ENCODE results near the gene SSH3. TPM values are rescaled to one million over a fixed set of nuclear protein-coding genes. Genes with fewer than 3 reads are reported as not detected.

The SSH3 gene
- total RNA-seq, 3 donors from 2014 or later = 55.8 to 87.0 (median 57.6) TPM

DNA sequence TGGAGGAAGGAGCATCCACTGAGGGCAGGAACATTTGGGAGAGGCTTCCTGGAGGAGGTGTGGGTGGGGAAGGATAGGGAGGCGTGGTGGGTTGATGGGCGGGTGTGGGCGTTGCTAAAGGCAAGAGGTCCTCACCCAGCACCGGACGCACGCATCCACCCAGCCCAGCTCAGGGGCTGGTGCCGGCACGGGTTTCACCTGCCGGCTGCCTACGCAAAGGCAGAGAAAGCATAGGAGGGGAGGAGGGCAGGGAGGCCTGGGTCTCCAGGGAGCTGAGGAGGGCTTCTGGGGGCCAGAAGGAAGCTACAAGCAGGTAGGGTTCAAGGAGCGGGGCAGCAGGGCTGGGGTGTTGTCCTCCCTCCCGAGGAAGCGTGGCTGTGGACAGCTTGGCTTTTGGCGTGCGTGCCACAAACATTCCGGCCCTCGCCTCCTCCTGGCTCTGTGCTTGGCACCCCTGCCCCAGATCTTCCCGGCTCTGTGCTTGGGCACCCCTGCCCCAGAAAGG is 7.8 kb downstream of the SSH3 start:
- DNase-seq (no peak), ATAC-seq (no peak)
- intact Hi-C loops (cut with DNase I, micrococcal nuclease) = no loop called here
- TF ChIP-seq, protein P1, sequence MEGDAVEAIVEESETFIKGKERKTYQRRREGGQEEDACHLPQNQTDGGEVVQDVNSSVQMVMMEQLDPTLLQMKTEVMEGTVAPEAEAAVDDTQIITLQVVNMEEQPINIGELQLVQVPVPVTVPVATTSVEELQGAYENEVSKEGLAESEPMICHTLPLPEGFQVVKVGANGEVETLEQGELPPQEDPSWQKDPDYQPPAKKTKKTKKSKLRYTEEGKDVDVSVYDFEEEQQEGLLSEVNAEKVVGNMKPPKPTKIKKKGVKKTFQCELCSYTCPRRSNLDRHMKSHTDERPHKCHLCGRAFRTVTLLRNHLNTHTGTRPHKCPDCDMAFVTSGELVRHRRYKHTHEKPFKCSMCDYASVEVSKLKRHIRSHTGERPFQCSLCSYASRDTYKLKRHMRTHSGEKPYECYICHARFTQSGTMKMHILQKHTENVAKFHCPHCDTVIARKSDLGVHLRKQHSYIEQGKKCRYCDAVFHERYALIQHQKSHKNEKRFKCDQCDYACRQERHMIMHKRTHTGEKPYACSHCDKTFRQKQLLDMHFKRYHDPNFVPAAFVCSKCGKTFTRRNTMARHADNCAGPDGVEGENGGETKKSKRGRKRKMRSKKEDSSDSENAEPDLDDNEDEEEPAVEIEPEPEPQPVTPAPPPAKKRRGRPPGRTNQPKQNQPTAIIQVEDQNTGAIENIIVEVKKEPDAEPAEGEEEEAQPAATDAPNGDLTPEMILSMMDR (IDR thresholded peaks at IDR 0.05) = no peak
- peaks cover 11% of the 10 kb centered on the region for H3K4me1 ChIP-seq (ENCODE audit: low read depth)
- no peak overlapping the region for H3K4me3 ChIP-seq
- H3K9me3 ChIP-seq = no peaks in the 10 kb centered on the region
- no peaks in the 10 kb centered on the region for H3K36me3 ChIP-seq (ENCODE audit: low read depth)

DNA sequence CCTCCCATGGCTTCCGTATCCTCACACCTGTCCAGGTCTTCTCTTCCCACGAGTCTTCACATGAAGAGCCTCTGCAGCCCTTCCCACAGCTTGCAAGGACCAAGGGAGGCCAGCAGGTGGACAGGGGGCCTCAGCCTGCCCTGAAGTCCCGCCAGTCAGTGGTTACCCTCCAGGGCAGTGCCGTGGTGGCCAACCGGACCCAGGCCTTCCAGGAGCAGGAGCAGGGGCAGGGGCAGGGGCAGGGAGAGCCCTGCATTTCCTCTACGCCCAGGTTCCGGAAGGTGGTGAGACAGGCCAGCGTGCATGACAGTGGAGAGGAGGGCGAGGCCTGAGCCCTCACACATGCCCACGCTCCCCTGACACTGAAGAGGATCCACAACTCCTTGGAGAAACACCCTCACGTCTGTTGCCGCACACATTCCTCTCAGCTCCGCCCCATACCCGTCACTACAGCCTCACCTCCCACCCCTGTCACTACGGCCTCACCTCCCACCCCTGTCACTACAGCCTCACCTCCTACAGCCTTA is 8.3 kb downstream of the SSH3 start:
- no peaks in the 10 kb centered on the region for H3K36me3 ChIP-seq (ENCODE audit: low read depth)
- peak; percentile 11 for ATAC-seq
- intact Hi-C loops (cut with DNase I, micrococcal nuclease) = no loop called here

DNA sequence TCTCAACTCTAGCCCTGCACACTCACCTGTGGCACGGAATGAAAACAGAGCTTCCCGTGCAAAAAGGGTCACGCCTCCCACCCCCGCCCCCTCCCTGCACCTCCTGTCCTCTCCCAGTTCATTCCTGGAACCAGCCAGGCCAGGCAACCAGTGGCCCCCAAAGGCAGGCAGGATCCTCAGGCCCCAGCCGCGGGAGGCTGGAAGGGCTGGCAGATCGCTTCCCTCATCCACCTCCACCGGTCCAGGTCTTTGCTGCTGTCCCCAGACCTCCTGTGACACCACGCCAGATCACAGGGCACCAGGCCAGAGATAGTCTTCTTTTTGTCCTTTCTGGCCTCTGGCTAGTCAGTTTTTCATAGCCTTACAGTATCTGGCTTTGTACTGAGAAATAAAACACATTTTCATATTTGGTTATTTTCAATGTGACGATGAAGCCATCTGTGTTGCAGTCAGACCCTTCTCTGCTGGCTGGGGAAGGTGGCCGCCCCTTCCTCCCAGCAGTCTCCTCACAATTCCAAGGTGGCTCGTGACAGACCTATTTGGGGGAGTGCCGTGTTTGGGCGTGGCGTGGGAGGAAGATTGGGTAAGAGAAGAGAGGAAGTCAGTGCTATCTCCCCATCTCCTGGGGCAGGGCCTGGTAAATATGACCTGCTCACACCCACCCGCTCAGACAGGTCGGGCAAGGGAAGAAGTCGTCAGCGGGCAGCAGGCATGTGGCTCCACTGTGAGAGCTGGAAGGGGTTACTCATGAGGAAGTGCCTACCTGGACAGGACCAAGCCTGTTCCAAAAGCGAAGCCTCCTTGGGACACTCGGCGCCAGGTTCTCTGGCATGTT is 9.1 kb downstream of the SSH3 start:
- ATAC-seq = peak; percentile 74
- DNase-seq = peak; percentile 85 to 89 (median 87)
- no peaks in the 10 kb centered on the region for H3K9me3 ChIP-seq
- no peaks in the 10 kb centered on the region for H3K36me3 ChIP-seq (ENCODE audit: low read depth)
- TF ChIP-seq, protein P1 (IDR thresholded peaks at IDR 0.05) = no peak
- H3K4me1 ChIP-seq (ENCODE audit: low read depth) = peaks cover 11% of the 10 kb centered on the region
- intact Hi-C loops (cut with DNase I, micrococcal nuclease) = no loop called here
- no peak overlapping the region for H3K4me3 ChIP-seq

More for the DNA sequence above, 8.3 kb downstream of the SSH3 start:
- no peak for DNase-seq
- Histone ChIP-seq H3K9me3 (no peaks in the 10 kb centered on the region), H3K4me1 (ENCODE audit: low read depth) (peaks cover 11% of the 10 kb centered on the region), H3K4me3 (no peak overlapping the region)
- TF ChIP-seq, protein P1 (IDR thresholded peaks at IDR 0.05) = no peak

DNA sequence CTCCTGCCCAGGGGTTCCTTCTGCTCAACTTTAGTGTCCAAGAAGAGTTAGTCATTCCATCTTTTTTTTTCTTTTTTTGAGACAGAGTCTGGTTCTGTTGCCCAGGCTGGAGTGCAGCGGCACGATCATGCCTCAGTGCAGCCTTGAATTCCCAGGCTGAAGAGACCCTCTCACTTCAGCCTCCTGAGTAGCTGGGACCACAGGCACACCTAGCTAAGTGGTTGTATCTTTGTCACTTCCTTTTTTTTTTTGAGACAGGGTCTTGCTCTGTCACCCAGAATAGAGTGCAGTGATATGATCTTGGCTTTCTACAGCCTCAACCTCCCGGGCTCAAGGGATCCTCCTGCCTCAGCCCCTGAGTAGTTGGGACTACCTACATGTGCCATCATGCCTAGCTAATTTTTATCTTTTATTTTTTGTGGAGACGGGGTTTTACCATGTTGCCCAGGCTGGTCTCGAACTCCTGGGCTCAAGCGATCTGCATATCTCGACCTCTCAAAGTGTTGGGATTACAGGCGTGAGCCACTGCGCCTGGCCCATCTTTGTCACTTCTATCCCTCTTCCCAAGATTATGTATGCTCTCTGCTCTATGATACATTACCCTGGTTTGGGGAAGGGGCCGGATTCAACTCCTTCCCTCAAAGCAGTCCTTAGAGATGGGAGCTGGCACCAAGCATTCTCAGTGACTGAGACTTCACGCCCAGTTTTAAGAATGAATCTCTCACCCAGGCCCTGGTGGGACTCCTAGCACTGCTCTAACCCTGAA is 10.0 kb downstream of the SSH3 start:
- intact Hi-C loops (cut with DNase I, micrococcal nuclease) = no loop called here
- H3K36me3 ChIP-seq (ENCODE audit: low read depth) = no peaks in the 10 kb centered on the region
- TF ChIP-seq, protein P1 (IDR thresholded peaks at IDR 0.05) = no peak
- no peak overlapping the region for H3K4me3 ChIP-seq
- H3K9me3 ChIP-seq = no peaks in the 10 kb centered on the region
- ATAC-seq (no peak), DNase-seq (no peak)
- H3K4me1 ChIP-seq (ENCODE audit: low read depth) = peaks cover 11% of the 10 kb centered on the region

DNA sequence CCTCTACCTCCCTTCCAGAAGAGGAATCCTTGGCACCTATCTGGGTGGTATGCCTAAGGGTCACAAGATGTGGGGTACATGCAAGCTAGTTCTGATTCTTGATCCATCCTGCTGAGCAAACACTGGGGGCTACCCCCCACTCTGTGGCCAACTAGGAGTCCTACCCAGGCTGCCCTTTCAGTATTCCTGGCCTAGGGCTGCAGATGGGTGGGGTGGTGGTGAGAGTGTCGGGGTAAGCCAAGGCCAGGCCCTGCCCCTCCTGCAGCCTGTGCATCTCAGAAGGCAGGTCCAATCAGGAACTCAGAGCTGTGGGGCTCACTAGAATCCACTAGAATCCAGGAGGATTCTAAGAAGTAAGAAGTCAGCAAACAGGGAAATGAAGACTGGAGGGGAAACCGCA is 10.9 kb downstream of the SSH3 start:
- Histone ChIP-seq H3K9me3 (no peaks in the 10 kb centered on the region), H3K4me3 (no peak overlapping the region), H3K36me3 (ENCODE audit: low read depth) (no peaks in the 10 kb centered on the region), H3K4me1 (ENCODE audit: low read depth) (peaks cover 11% of the 10 kb centered on the region)
- DNase-seq = no peak
- TF ChIP-seq, protein P1 (IDR thresholded peaks at IDR 0.05) = no peak
- intact Hi-C loops (cut with DNase I, micrococcal nuclease) = no loop called here
- ATAC-seq = no peak
